ENCODE results near the gene RNASEH2A.

DNA sequence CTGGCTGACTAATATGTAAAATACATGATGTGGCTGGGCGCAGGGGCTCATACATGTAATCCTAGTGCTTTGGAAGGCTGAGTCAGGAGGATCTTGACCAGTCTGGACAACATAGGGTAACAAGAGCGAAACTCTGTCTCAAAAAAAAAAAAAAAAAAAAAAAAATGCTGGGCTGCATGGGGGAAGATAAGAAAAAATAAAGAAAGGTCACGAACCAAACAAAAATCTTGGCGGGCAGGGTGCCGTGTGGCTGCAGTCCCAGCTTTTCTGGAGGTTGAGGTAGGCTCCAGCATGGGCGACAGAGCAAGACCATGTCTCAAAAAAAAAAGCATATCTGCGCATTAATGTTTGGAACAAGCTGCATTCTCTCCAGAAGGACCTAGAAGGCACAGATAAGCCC, 8.7 kb downstream of the RNASEH2A start:
- TF ChIP-seq EZH2 (IDR thresholded peaks at IDR 0.05; ENCODE audit: low read length, unreplicated experiment) (no peak), EZH2phosphoT487 (IDR thresholded peaks at IDR 0.05; ENCODE audit: borderline replicate concordance, low read length) (no peak)
- TF ChIP-seq, protein P1, sequence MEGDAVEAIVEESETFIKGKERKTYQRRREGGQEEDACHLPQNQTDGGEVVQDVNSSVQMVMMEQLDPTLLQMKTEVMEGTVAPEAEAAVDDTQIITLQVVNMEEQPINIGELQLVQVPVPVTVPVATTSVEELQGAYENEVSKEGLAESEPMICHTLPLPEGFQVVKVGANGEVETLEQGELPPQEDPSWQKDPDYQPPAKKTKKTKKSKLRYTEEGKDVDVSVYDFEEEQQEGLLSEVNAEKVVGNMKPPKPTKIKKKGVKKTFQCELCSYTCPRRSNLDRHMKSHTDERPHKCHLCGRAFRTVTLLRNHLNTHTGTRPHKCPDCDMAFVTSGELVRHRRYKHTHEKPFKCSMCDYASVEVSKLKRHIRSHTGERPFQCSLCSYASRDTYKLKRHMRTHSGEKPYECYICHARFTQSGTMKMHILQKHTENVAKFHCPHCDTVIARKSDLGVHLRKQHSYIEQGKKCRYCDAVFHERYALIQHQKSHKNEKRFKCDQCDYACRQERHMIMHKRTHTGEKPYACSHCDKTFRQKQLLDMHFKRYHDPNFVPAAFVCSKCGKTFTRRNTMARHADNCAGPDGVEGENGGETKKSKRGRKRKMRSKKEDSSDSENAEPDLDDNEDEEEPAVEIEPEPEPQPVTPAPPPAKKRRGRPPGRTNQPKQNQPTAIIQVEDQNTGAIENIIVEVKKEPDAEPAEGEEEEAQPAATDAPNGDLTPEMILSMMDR (conservative IDR thresholded peaks at IDR 0.05; ENCODE audit: low read depth, low read length) = no peak
